ENCODE results near the gene C15orf40. TPM values are rescaled to one million over a fixed set of nuclear protein-coding genes. Genes with fewer than 3 reads are reported as not detected.

The C15orf40 gene
- total RNA-seq, 1 experiment from 2014 or later = 20.6 TPM

DNA sequence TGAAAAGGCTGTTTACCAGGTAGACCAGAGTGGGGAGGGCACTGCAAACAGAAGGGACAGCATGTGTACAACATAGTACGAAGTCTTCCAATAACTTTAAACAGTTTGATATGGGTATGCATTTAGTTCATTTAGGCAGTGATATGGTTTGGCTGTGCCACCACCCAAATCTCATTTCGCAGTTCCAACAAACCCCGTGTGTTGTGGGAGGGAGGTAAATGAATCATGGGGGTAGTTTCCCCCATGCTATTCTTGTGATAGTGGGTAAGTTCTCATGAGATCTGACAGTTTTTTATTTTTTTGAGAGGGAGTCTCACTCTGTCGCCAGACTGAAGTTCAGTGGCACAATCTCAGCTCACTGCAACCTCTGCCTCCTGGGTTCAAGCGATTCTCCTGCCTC lies 33.0 kb downstream of the C15orf40 start:
- BruUV-seq (replicated peaks) = no TSS peak

DNA sequence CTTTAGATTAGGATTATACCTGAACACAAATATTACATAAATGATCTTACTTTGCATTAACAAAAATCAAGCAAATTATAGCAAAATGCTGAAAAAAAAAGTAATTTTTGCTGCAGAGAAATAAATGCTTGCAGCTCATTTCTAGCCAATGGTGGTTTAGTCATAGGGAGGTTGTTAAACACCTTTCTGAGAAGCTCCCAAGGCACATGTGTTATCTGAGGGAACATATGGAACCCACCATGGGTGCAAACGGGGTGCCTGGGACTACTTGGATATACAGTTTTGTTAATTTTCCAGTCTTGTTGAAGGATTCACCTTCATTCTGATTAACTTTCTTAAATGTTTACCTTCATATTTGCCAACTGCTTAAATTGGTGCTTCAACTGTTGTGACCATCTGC lies 34.4 kb downstream of the C15orf40 start:
- ChIA-PET POLR2A (ENCODE audit: low non-redundant PET) (no interaction called here), CTCF (no interaction called here)
- no peaks in the 10 kb centered on the region for H3K36me3 ChIP-seq (ENCODE audit: insufficient read depth, low read length, poor library complexity, severe bottlenecking)

More for the DNA sequence above, 33.0 kb downstream of the C15orf40 start:
- ChIA-PET CTCF (no interaction called here), POLR2A (ENCODE audit: low non-redundant PET) (no interaction called here)
- no peaks in the 10 kb centered on the region for H3K36me3 ChIP-seq (ENCODE audit: insufficient read depth, low read length, poor library complexity, severe bottlenecking)
- no peaks in the 10 kb centered on the region for H3K9me3 ChIP-seq (ENCODE audit: low read depth, low read length, poor library complexity, severe bottlenecking)
- intact Hi-C loops (cut with micrococcal nuclease; ENCODE audit: unreplicated experiment) = no loop called here
- TF ChIP-seq, protein P1, sequence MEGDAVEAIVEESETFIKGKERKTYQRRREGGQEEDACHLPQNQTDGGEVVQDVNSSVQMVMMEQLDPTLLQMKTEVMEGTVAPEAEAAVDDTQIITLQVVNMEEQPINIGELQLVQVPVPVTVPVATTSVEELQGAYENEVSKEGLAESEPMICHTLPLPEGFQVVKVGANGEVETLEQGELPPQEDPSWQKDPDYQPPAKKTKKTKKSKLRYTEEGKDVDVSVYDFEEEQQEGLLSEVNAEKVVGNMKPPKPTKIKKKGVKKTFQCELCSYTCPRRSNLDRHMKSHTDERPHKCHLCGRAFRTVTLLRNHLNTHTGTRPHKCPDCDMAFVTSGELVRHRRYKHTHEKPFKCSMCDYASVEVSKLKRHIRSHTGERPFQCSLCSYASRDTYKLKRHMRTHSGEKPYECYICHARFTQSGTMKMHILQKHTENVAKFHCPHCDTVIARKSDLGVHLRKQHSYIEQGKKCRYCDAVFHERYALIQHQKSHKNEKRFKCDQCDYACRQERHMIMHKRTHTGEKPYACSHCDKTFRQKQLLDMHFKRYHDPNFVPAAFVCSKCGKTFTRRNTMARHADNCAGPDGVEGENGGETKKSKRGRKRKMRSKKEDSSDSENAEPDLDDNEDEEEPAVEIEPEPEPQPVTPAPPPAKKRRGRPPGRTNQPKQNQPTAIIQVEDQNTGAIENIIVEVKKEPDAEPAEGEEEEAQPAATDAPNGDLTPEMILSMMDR (conservative IDR thresholded peaks at IDR 0.05; ENCODE audit: low read depth, low read length) = no peak
- no peak for TF ChIP-seq EZH2 (IDR thresholded peaks at IDR 0.05; ENCODE audit: borderline replicate concordance, low read depth, low read length, poor library complexity, severe bottlenecking)
- DNase-seq (ENCODE audit: low spot score) = no peak
- H3K4me1 ChIP-seq (ENCODE audit: insufficient read depth, low read length, poor library complexity, severe bottlenecking) = no peaks in the 10 kb centered on the region
- H3K4me3 ChIP-seq (ENCODE audit: low read depth, low read length, poor library complexity, severe bottlenecking) = no peak overlapping the region
- H3K27ac ChIP-seq (ENCODE audit: low read depth, low read length, poor library complexity, severe bottlenecking) = no peak overlapping the region
- no peaks in the 10 kb centered on the region for H3K27me3 ChIP-seq (replicated peaks; ENCODE audit: insufficient read depth, low read depth, low read length, poor library complexity)

DNA sequence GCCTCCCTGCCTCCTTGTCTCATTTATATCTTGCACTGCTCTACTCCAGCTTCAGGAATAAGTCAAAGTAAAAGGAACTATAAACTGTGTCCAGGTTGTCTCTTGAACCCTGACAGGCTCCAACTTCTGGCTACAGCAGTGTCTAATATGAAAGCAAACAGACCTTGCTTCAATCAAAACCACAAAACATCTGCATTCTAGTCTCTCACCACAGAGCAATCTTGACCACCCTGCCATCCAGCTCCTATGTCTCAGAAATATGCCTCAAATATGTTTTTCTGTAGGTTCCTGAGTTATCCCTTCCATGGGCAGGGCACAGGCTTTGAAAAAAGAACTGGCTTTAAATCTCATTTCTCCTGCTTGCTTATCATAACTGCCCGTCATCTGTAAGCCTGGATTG lies 38.4 kb downstream of the C15orf40 start:
- ChIA-PET CTCF (no interaction called here), POLR2A (ENCODE audit: low non-redundant PET) (no interaction called here)
- no peak overlapping the region for H3K4me3 ChIP-seq (ENCODE audit: low read depth, low read length, poor library complexity, severe bottlenecking)
- no peak for DNase-seq (ENCODE audit: low spot score)
- H3K9me3 ChIP-seq (ENCODE audit: low read depth, low read length, poor library complexity, severe bottlenecking) = no peaks in the 10 kb centered on the region
- no peaks in the 10 kb centered on the region for H3K4me1 ChIP-seq (ENCODE audit: insufficient read depth, low read length, poor library complexity, severe bottlenecking)
- no peak overlapping the region for H3K27ac ChIP-seq (ENCODE audit: low read depth, low read length, poor library complexity, severe bottlenecking)
- intact Hi-C loops (cut with micrococcal nuclease; ENCODE audit: unreplicated experiment) = no loop called here
- H3K36me3 ChIP-seq (ENCODE audit: insufficient read depth, low read length, poor library complexity, severe bottlenecking) = no peaks in the 10 kb centered on the region
- no peaks in the 10 kb centered on the region for H3K27me3 ChIP-seq (replicated peaks; ENCODE audit: insufficient read depth, low read depth, low read length, poor library complexity)
- TF ChIP-seq EZH2 (IDR thresholded peaks at IDR 0.05; ENCODE audit: borderline replicate concordance, low read depth, low read length, poor library complexity, severe bottlenecking) = no peak
- TF ChIP-seq, protein P1 (conservative IDR thresholded peaks at IDR 0.05; ENCODE audit: low read depth, low read length) = no peak
- no TSS peak for BruUV-seq (replicated peaks)

More for the DNA sequence above, 34.4 kb downstream of the C15orf40 start:
- TF ChIP-seq EZH2 (IDR thresholded peaks at IDR 0.05; ENCODE audit: borderline replicate concordance, low read depth, low read length, poor library complexity, severe bottlenecking) = no peak
- TF ChIP-seq, protein P1 (conservative IDR thresholded peaks at IDR 0.05; ENCODE audit: low read depth, low read length) = no peak
- DNase-seq (ENCODE audit: low spot score) = no peak
- H3K4me1 ChIP-seq (ENCODE audit: insufficient read depth, low read length, poor library complexity, severe bottlenecking) = no peaks in the 10 kb centered on the region
- H3K9me3 ChIP-seq (ENCODE audit: low read depth, low read length, poor library complexity, severe bottlenecking) = no peaks in the 10 kb centered on the region
- no peak overlapping the region for H3K27ac ChIP-seq (ENCODE audit: low read depth, low read length, poor library complexity, severe bottlenecking)
- H3K27me3 ChIP-seq (replicated peaks; ENCODE audit: insufficient read depth, low read depth, low read length, poor library complexity) = no peaks in the 10 kb centered on the region
- intact Hi-C loops (cut with micrococcal nuclease; ENCODE audit: unreplicated experiment) = no loop called here
- no peak overlapping the region for H3K4me3 ChIP-seq (ENCODE audit: low read depth, low read length, poor library complexity, severe bottlenecking)
- BruUV-seq (replicated peaks) = no TSS peak

Data from A673 (cell line).